Right lobe of liver (tissue), 4 donors: ENCODE measurements around the gene MAP4K1.

Experiments used
- POLR2A ChIP-seq: fragments of 450-650 bp; IDR thresholded peaks from one replicate; pipeline ENCODE4 v1.6.1; 2017; ENCODE audit warnings: antibody characterized with exemption, mild to moderate bottlenecking
- TF ChIP-seq, protein P1 (sequence below), 4 donors: fragments of 200-600 bp in 3 of 4; fragments of 450-650 bp in 1 of 4; IDR thresholded peaks; one replicate each; pipeline versions ENCODE4 v1.5.1 to v1.8.0; 2016 to 2022; ENCODE audit warnings: antibody characterized with exemption in 4 of 4, mild to moderate bottlenecking in 2 of 4
- donor health status: DM: no; HTN: no; CAD: no.
- donor health status: DM: no; HTN: no; CAD: no.
- donor health status: DM: no; HTN: yes; CAD: no.

DNA sequence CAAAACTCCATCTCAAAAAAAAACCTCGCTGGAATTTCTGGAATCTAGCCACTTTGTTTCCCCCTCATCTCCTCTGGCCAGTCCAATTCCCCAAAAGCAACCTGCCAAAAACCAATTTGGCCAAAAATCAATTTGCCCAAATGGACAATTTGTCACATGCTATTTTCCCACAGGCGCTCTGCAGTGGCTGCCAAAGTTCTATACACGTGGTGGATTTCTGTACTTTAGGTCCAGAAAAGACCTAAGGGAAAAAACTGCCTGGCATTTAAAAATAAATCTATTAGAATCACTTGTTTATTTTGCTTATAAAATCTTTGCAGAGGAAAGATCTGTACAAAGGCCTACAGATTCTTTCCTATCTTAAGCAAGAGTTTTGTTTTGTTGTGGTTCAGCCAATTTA lies 79.4 kb downstream of the MAP4K1 start:
- TF ChIP-seq, protein P1, sequence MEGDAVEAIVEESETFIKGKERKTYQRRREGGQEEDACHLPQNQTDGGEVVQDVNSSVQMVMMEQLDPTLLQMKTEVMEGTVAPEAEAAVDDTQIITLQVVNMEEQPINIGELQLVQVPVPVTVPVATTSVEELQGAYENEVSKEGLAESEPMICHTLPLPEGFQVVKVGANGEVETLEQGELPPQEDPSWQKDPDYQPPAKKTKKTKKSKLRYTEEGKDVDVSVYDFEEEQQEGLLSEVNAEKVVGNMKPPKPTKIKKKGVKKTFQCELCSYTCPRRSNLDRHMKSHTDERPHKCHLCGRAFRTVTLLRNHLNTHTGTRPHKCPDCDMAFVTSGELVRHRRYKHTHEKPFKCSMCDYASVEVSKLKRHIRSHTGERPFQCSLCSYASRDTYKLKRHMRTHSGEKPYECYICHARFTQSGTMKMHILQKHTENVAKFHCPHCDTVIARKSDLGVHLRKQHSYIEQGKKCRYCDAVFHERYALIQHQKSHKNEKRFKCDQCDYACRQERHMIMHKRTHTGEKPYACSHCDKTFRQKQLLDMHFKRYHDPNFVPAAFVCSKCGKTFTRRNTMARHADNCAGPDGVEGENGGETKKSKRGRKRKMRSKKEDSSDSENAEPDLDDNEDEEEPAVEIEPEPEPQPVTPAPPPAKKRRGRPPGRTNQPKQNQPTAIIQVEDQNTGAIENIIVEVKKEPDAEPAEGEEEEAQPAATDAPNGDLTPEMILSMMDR (IDR thresholded peaks at IDR 0.05): no peak
- TF ChIP-seq POLR2A: no peak
